NOMO-1 treated with dmso at 0.1 percent for 144 hours (cell line): ENCODE data around the gene OSBPL3.

Experiments used
- DNase-seq: peaks from one replicate; lab custom pipeline; 2025; ENCODE audit not compliant: unreplicated experiment; lab: John Stamatoyannopoulos, UW

OSBPL3 gene

GRCh38 chr7:24981171-24981951 lies 1.4 kb upstream of the OSBPL3 start:
- peak; percentile 20 for DNase-seq

GRCh38 chr7:24980534-24981170 lies 674 bp upstream of the OSBPL3 start:
- DNase-seq, result no peak

GRCh38 chr7:24979470-24979862 lies 512 bp downstream of the OSBPL3 start:
- DNase-seq, result peak; percentile 5

GRCh38 chr7:24978843-24979469 lies 1.0 kb downstream of the OSBPL3 start:
- DNase-seq, result no peak

GRCh38 chr7:24975644-24976260 lies 4.2 kb downstream of the OSBPL3 start:
- DNase-seq, result no peak

GRCh38 chr7:24975172-24975571 lies 4.8 kb downstream of the OSBPL3 start:
- no peak for DNase-seq

- no peak for DNase-seq
Observed at GRCh38 chr7:24974026-24974832, 5.7 kb downstream of the OSBPL3 start.

- DNase-seq, result no peak
Observed at GRCh38 chr7:24972991-24973390, 7.0 kb downstream of the OSBPL3 start.

- DNase-seq, result no peak
Observed at GRCh38 chr7:24972166-24972477, 7.9 kb downstream of the OSBPL3 start.

- DNase-seq, result no peak
Observed at GRCh38 chr7:24971333-24972165, 8.4 kb downstream of the OSBPL3 start.

- no peak for DNase-seq
Observed at GRCh38 chr7:24970676-24971075, 9.3 kb downstream of the OSBPL3 start.

GRCh38 chr7:24968165-24968564 lies 11.8 kb downstream of the OSBPL3 start:
- no peak for DNase-seq

GRCh38 chr7:24967696-24968095 lies 12.3 kb downstream of the OSBPL3 start:
- no peak for DNase-seq

- no peak for DNase-seq
Observed at GRCh38 chr7:24966802-24967201, 13.2 kb downstream of the OSBPL3 start.

- DNase-seq, result no peak
Observed at GRCh38 chr7:24965831-24966708, 13.9 kb downstream of the OSBPL3 start.

GRCh38 chr7:24964191-24964590 lies 15.8 kb downstream of the OSBPL3 start:
- DNase-seq, result no peak

- peak; percentile 65 for DNase-seq
Observed at GRCh38 chr7:24963218-24963617, 16.8 kb downstream of the OSBPL3 start.

GRCh38 chr7:24962418-24962962 lies 17.5 kb downstream of the OSBPL3 start:
- DNase-seq, result no peak
